PC-3 (cell line): Measurements from ENCODE around the gene GATA6. TPM values are rescaled to one million over a fixed set of nuclear protein-coding genes. Genes with fewer than 3 reads are reported as not detected.

Experiments
- ATAC-seq: fragments of 200-7000 bp; cut with Tn5 transposase; 2 replicates; pipeline ENCODE4 v1.9.1; 2020; ENCODE audit warnings: mild to moderate bottlenecking, moderate library complexity
- BruUV-seq: library from RNA; stranded (reverse); fragments of 400-500 nt; replicated peaks from 2 replicates; lab custom pipeline; 2021; lab: Mats Ljungman, UMichigan
- CTCF ChIA-PET: fragments of 300-600 bp; sonication (Branson Sonifier 250); formaldehyde crosslinking; loops from one replicate; lab custom pipeline; 2022; ENCODE audit warnings: antibody characterized with exemption; lab: Charles Lee
- POLR2A ChIA-PET: fragments of 300-600 bp; sonication (Branson Sonifier 250); formaldehyde crosslinking; loops from one replicate; lab custom pipeline; 2022; ENCODE audit warnings: antibody characterized with exemption; ENCODE audit not compliant: unreplicated experiment; lab: Charles Lee
- DNase-seq: peaks from one replicate; pipeline ENCODE4 v3.0.0-alpha.2; 2015
- H2AFZ ChIP-seq: fragments of 300-600 bp; sonication (generic); 2 replicates; pipeline ENCODE4 v1.6.0; 2016; ENCODE audit warnings: antibody characterized with exemption, low read length
- H3F3A ChIP-seq: fragments of 300-600 bp; sonication (generic); one replicate; pipeline ENCODE4 v1.6.0; 2017; ENCODE audit warnings: antibody characterized with exemption, low read length, control low read depth, mild to moderate bottlenecking; ENCODE audit not compliant: unreplicated experiment
- H3K27ac ChIP-seq: fragments of 300-600 bp; sonication (generic); 2 replicates; pipeline ENCODE4 v1.5.1; 2016; ENCODE audit warnings: mild to moderate bottlenecking, low read length
- H3K27me3 ChIP-seq: fragments of 300-600 bp; sonication (generic); 2 replicates; pipeline ENCODE4 v1.6.1; 2016; ENCODE audit warnings: low read length, mixed read lengths
- H3K36me3 ChIP-seq: fragments of 300-600 bp; sonication (generic); 2 replicates; pipeline ENCODE4 v1.6.1; 2016; ENCODE audit warnings: low read depth, mixed run types, low read length, mixed read lengths
- H3K4me1 ChIP-seq: fragments of 300-600 bp; sonication (generic); 2 replicates; pipeline ENCODE4 v1.5.1; 2016; ENCODE audit warnings: low read length; ENCODE audit not compliant: insufficient read depth
- H3K4me2 ChIP-seq: fragments of 300-600 bp; sonication (generic); 2 replicates; pipeline ENCODE4 v1.6.0; 2016; ENCODE audit warnings: low read length
- H3K4me3 ChIP-seq: fragments of 300-600 bp; sonication (generic); 2 replicates; pipeline ENCODE4 v1.5.1; 2016; ENCODE audit warnings: mild to moderate bottlenecking, low read length, mixed read lengths
- H3K79me2 ChIP-seq: fragments of 300-600 bp; sonication (generic); 2 replicates; pipeline ENCODE4 v1.6.1; 2017; ENCODE audit warnings: low read length, mixed read lengths
- H3K9ac ChIP-seq: fragments of 300-600 bp; sonication (generic); 2 replicates; pipeline ENCODE4 v1.6.0; 2016; ENCODE audit warnings: mild to moderate bottlenecking, low read length
- H3K9me2 ChIP-seq: fragments of 300-600 bp; sonication (generic); replicated peaks from 2 replicates; pipeline ENCODE4 v1.6.1; 2016; ENCODE audit warnings: mixed run types, low read length, mixed read lengths
- H3K9me3 ChIP-seq: fragments of 300-600 bp; sonication (generic); 2 replicates; pipeline ENCODE4 v1.6.1; 2016; ENCODE audit warnings: low read length, mixed read lengths
- H4K20me1 ChIP-seq: fragments of 300-600 bp; sonication (generic); 2 replicates; pipeline ENCODE4 v1.6.1; 2016; ENCODE audit warnings: low read length, mixed read lengths
- CTCF ChIP-seq: fragments of 300-600 bp; sonication (generic); conservative IDR thresholded peaks from 2 replicates; pipeline ENCODE4 v1.5.1; 2017; ENCODE audit warnings: antibody characterized with exemption, low read depth, mild to moderate bottlenecking, low read length
- EZH2 ChIP-seq: fragments of 300-600 bp; sonication (generic); IDR thresholded peaks from one replicate; pipeline ENCODE4 v1.6.1; 2017; ENCODE audit warnings: antibody characterized with exemption, mild to moderate bottlenecking, low read length; ENCODE audit not compliant: unreplicated experiment
- EZH2phosphoT487 ChIP-seq: fragments of 300-600 bp; sonication (generic); IDR thresholded peaks from 2 replicates; pipeline ENCODE4 v1.6.1; 2018; ENCODE audit warnings: mild to moderate bottlenecking, antibody characterized with exemption, low read length, borderline replicate concordance
- intact Hi-C: fragments of 100-400 bp; cut with micrococcal nuclease; formaldehyde crosslinking; loops from 2 replicates; pipeline ENCODE4 v1.9.0; 2023
- total RNA-seq: library from RNA; depleted of rRNA; stranded (reverse); fragments of >200 nt; gene quantifications from 2 replicates; pipeline ENCODE4 v1.2.3, GENCODE V29; 2014

GATA6 gene
- total RNA-seq, 1 experiment from 2014 or later: 19.4 TPM

- H3K27me3 ChIP-seq: no peaks in the 10 kb centered on the region
- H3K9me3 ChIP-seq: no peaks in the 10 kb centered on the region
- no peak overlapping the region for H3K27ac ChIP-seq
- no peak overlapping the region for H3K9ac ChIP-seq
- no peaks in the 10 kb centered on the region for H4K20me1 ChIP-seq
- ChIA-PET POLR2A (no interaction called here), CTCF (no interaction called here)
- no peak overlapping the region for H3K4me3 ChIP-seq
- no TSS peak for BruUV-seq
- H3K4me1 ChIP-seq: peaks cover 10% of the 10 kb centered on the region
- H2AFZ ChIP-seq: no peak overlapping the region
- intact Hi-C loops: no loop called here
- no peaks in the 10 kb centered on the region for H3K79me2 ChIP-seq
- DNase-seq: no peak
- no peak for ATAC-seq
- TF ChIP-seq EZH2phosphoT487: no peak
- no peak for TF ChIP-seq CTCF
- TF ChIP-seq EZH2: no peak
- no peaks in the 10 kb centered on the region for H3K36me3 ChIP-seq
- no peak overlapping the region for H3K4me2 ChIP-seq
- H3F3A ChIP-seq: no peaks in the 10 kb centered on the region
- H3K9me2 ChIP-seq: no peaks in the 10 kb centered on the region
Observed at GRCh38 chr18:22210311-22210754, 40.9 kb downstream of the GATA6 start.

GRCh38 chr18:22211657-22212056 is 42.3 kb downstream of the GATA6 start:
- no peaks in the 10 kb centered on the region for H4K20me1 ChIP-seq
- no peaks in the 10 kb centered on the region for H3K9me2 ChIP-seq
- no peak overlapping the region for H3K27ac ChIP-seq
- no peaks in the 10 kb centered on the region for H3K79me2 ChIP-seq
- no peaks in the 10 kb centered on the region for H3K27me3 ChIP-seq
- ATAC-seq (no peak), DNase-seq (no peak)
- no peaks in the 10 kb centered on the region for H3K9me3 ChIP-seq
- TF ChIP-seq EZH2phosphoT487 (no peak), CTCF (no peak), EZH2 (no peak)
- H3K4me1 ChIP-seq: peaks cover 10% of the 10 kb centered on the region
- no peaks in the 10 kb centered on the region for H3K36me3 ChIP-seq
- no peak overlapping the region for H3K4me2 ChIP-seq
- intact Hi-C loops: no loop called here
- BruUV-seq: no TSS peak
- H2AFZ ChIP-seq: no peak overlapping the region
- ChIA-PET POLR2A (no interaction called here), CTCF (no interaction called here)
- H3K9ac ChIP-seq: no peak overlapping the region
- H3F3A ChIP-seq: no peaks in the 10 kb centered on the region
- H3K4me3 ChIP-seq: no peak overlapping the region

- DNase-seq: no peak
- Histone ChIP-seq H3K4me3 (no peak overlapping the region), H2AFZ (no peak overlapping the region), H3K4me2 (no peak overlapping the region), H3K9me3 (no peaks in the 10 kb centered on the region), H3K9me2 (no peaks in the 10 kb centered on the region), H3K27ac (no peak overlapping the region), H3K4me1 (peaks cover 10% of the 10 kb centered on the region), H4K20me1 (no peaks in the 10 kb centered on the region), H3K79me2 (no peaks in the 10 kb centered on the region), H3F3A (no peaks in the 10 kb centered on the region), H3K36me3 (no peaks in the 10 kb centered on the region), H3K9ac (no peak overlapping the region), H3K27me3 (no peaks in the 10 kb centered on the region)
- no TSS peak for BruUV-seq
- no peak for ATAC-seq
- TF ChIP-seq EZH2 (no peak), EZH2phosphoT487 (no peak), CTCF (no peak)
- intact Hi-C loops: no loop called here
- POLR2A ChIA-PET: no interaction called here
- CTCF ChIA-PET: no interaction called here
Observed at GRCh38 chr18:22213333-22213973, 44.1 kb downstream of the GATA6 start.
